Lower leg skin (tissue), 3 donors: ENCODE data around the gene ULBP2.

Experiments
- POLR2A ChIP-seq, 2 donors: fragments of 450-650 bp; IDR thresholded peaks; one replicate each; pipeline ENCODE4 v1.6.1; 2016 to 2017; ENCODE audit warnings: antibody characterized with exemption in 2 of 2, mild to moderate bottlenecking in 1 of 2, moderate library complexity in 1 of 2
- TF ChIP-seq, protein P1 (sequence below), 3 donors: fragments of 450-650 bp; IDR thresholded peaks; one replicate each; pipeline ENCODE4 v1.5.1; 2016; ENCODE audit warnings: antibody characterized with exemption in 3 of 3, mild to moderate bottlenecking in 3 of 3, moderate library complexity in 2 of 3

DNA sequence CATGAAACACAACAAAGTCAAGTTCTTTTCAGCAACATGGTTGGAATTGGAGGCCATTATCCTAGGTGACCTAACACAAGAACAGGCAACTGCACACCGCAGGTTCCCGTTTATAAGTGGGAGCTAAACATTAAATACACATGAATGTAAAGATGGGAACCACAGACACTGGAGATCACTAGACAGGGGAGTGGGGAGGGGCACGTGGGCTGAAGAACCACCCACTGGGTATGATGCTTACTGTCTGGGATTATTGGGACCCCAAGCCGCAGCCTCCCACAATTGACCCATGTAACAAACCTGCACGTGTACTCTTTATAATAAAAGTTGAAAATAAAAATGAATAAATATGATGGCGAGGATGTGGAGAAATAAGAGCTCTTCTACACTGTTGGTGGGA is 10.3 kb upstream of the ULBP2 start:
- TF ChIP-seq, protein P1, sequence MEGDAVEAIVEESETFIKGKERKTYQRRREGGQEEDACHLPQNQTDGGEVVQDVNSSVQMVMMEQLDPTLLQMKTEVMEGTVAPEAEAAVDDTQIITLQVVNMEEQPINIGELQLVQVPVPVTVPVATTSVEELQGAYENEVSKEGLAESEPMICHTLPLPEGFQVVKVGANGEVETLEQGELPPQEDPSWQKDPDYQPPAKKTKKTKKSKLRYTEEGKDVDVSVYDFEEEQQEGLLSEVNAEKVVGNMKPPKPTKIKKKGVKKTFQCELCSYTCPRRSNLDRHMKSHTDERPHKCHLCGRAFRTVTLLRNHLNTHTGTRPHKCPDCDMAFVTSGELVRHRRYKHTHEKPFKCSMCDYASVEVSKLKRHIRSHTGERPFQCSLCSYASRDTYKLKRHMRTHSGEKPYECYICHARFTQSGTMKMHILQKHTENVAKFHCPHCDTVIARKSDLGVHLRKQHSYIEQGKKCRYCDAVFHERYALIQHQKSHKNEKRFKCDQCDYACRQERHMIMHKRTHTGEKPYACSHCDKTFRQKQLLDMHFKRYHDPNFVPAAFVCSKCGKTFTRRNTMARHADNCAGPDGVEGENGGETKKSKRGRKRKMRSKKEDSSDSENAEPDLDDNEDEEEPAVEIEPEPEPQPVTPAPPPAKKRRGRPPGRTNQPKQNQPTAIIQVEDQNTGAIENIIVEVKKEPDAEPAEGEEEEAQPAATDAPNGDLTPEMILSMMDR (IDR thresholded peaks at IDR 0.05) = no peak
- TF ChIP-seq POLR2A (IDR thresholded peaks at IDR 0.05) = no peak
